Smooth muscle cell (in vitro differentiated cells): ENCODE measurements around the gene SNX33. TPM values are rescaled to one million over a fixed set of nuclear protein-coding genes. Genes with fewer than 3 reads are reported as not detected.
"Not testable (repeated sequence)": the region's sequence is repeated elsewhere in the genome, so short reads cannot be mapped to it uniquely, and the experiment has no call there.

ENCODE experiments used
- DNase-seq: peaks from one replicate; lab custom pipeline; 2025; ENCODE audit not compliant: unreplicated experiment; lab: John Stamatoyannopoulos, UW
- H2AFZ ChIP-seq: fragments of 200-600 bp; sonication (generic); 2 replicates; pipeline ENCODE4 v1.6.0; 2016; ENCODE audit warnings: antibody characterized with exemption, low read depth, mild to moderate bottlenecking
- H3F3A ChIP-seq: fragments of 200-600 bp; sonication (generic); 2 replicates; pipeline ENCODE4 v1.6.0; 2017; ENCODE audit warnings: antibody characterized with exemption, low read depth
- H3K27ac ChIP-seq: fragments of 200-600 bp; sonication (generic); 2 replicates; pipeline ENCODE4 v1.5.1; 2016; ENCODE audit warnings: low read depth, mild to moderate bottlenecking
- H3K27me3 ChIP-seq: fragments of 200-600 bp; sonication (generic); 2 replicates; pipeline ENCODE4 v1.6.1; 2016; ENCODE audit warnings: low read depth, mild to moderate bottlenecking
- H3K36me3 ChIP-seq: fragments of 200-600 bp; sonication (generic); 2 replicates; pipeline ENCODE4 v1.5.1; 2016; ENCODE audit warnings: low read depth
- H3K4me1 ChIP-seq: fragments of 200-600 bp; sonication (generic); 2 replicates; pipeline ENCODE4 v1.5.1; 2016; ENCODE audit warnings: low read depth
- H3K4me2 ChIP-seq: fragments of 200-600 bp; sonication (generic); 2 replicates; pipeline ENCODE4 v1.6.0; 2016; ENCODE audit warnings: mild to moderate bottlenecking
- H3K4me3 ChIP-seq: fragments of 200-600 bp; sonication (generic); 2 replicates; pipeline ENCODE4 v1.5.1; 2016; ENCODE audit warnings: mild to moderate bottlenecking
- H3K79me2 ChIP-seq: fragments of 200-600 bp; sonication (generic); 2 replicates; pipeline ENCODE4 v1.6.0; 2016; ENCODE audit warnings: low read depth, mild to moderate bottlenecking
- H3K9ac ChIP-seq: fragments of 200-600 bp; sonication (generic); 2 replicates; pipeline ENCODE4 v1.6.0; 2016; ENCODE audit warnings: low read depth
- H3K9me3 ChIP-seq: fragments of 200-600 bp; sonication (generic); replicated peaks from 2 replicates; pipeline ENCODE4 v1.5.1; 2016; ENCODE audit warnings: low read depth
- H4K20me1 ChIP-seq: fragments of 200-600 bp; sonication (generic); 2 replicates; pipeline ENCODE4 v1.6.0; 2016; ENCODE audit warnings: low read depth
- CTCF ChIP-seq: fragments of 200-600 bp; sonication (generic); IDR thresholded peaks from 2 replicates; pipeline ENCODE4 v1.5.1; 2017; ENCODE audit warnings: borderline replicate concordance, mild to moderate bottlenecking, antibody characterized with exemption; ENCODE audit not compliant: insufficient read depth, poor library complexity, severe bottlenecking
- WGBS: methylation state at CpG from one replicate; pipeline ENCODE4 v1.1.7; 2016; ENCODE audit warnings: low lambda C conversion rate; 5-methylcytosine and 5-hydroxymethylcytosine counted together
- polyA plus RNA-seq: library from polyadenylated mRNA; unstranded; fragments of >200 nt; fragmentation: Nextera tagmentation; extraction: Ambion mirVana; gene quantifications from 2 replicates; pipeline ENCODE4 v1.2.1, GENCODE V29; 2016
- total RNA-seq: library from RNA; depleted of rRNA; stranded (reverse); fragments of >200 nt; gene quantifications from 2 replicates; pipeline ENCODE4 v1.2.3, GENCODE V29; 2014

SNX33 gene
- total and polyA plus RNA-seq, 2 experiments from 2014 or later: 13.6 to 14.2 TPM

DNA sequence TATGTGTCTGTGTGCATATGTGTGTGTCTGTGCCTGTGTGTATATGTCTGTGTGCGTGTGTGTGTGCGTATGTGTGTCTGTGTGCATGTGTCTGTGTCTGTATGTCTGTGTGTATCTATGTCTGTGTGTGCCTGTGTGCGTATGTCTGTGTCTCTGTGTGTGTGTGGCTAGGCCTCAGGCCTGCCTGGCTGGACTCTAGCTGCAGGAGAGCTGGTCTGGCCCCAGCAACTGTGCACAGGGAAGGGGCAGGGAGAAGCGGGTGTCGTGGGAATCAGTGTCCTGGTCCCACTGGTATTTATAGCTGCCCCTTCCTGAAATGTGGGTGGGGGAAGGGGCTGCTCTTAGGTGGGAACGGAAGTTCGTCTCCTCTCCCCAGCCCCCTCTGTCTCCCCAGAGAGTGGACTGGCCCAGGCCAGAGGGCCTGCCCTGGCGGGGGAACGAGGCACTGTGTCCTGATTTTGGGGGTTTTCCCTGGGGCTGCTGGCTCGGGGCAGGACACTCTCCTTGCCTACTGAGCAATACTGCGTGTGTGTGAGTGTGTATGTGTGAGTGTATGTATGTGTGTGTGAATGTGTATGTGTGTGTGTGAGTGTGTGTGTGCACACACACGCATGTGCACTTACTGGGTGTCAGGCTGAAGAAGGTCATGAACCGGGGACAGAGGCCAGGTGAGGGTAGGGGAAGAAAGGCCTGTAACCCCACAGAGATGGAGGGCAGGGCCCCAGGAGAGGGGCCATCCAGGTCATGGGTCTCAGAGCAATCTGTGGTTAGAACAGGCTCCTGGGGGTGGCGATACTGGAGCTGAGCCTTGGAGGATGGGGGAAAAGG is 58.4 kb downstream of the SNX33 start:
- Histone ChIP-seq H4K20me1 (no peaks in the 10 kb centered on the region), H2AFZ (no peak overlapping the region), H3F3A (no peaks in the 10 kb centered on the region), H3K4me1 (no peaks in the 10 kb centered on the region), H3K27ac (peak overlapping the region; percentile 35), H3K9ac (no peak overlapping the region), H3K79me2 (no peaks in the 10 kb centered on the region), H3K27me3 (no peaks in the 10 kb centered on the region), H3K4me3 (no peak overlapping the region), H3K4me2 (no peak overlapping the region), H3K36me3 (no peaks in the 10 kb centered on the region), H3K9me3 (no peaks in the 10 kb centered on the region)
- WGBS: 80% methylated on average over 14 of the region's 14 CpGs
- TF ChIP-seq CTCF: no peak
- no peak for DNase-seq

DNA sequence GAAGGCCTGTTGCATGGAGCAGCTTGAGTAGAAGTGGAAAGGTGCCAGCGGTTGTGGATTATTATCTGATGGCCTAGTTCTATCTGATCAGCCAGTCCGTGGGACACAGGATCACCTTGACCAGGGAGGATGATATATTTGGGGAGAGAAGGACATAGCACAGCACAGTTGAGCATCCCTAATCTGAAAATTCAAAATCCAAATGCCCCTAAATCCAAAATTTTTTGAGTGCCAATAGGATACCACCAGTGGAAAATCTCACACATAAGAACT is 58.9 kb downstream of the SNX33 start:
- Histone ChIP-seq H3K27me3 (no peaks in the 10 kb centered on the region), H3K36me3 (no peaks in the 10 kb centered on the region), H3K4me3 (no peak overlapping the region), H4K20me1 (no peaks in the 10 kb centered on the region), H3K4me2 (no peak overlapping the region), H2AFZ (no peak overlapping the region), H3K9me3 (no peaks in the 10 kb centered on the region), H3F3A (no peaks in the 10 kb centered on the region), H3K79me2 (no peaks in the 10 kb centered on the region), H3K27ac (peak overlapping the region; percentile 35), H3K9ac (no peak overlapping the region), H3K4me1 (no peaks in the 10 kb centered on the region)
- WGBS: 93% methylated on average over 2 of the region's 2 CpGs
- no peak for DNase-seq
- no peak for TF ChIP-seq CTCF

- not testable (repeated sequence) for DNase-seq, H3K4me1 ChIP-seq, H2AFZ ChIP-seq, H3K4me2 ChIP-seq, H3F3A ChIP-seq, H3K27me3 ChIP-seq, H3K9ac ChIP-seq, H3K79me2 ChIP-seq, H3K9me3 ChIP-seq, H3K36me3 ChIP-seq, H4K20me1 ChIP-seq, H3K27ac ChIP-seq, H3K4me3 ChIP-seq
- WGBS: 89% methylated on average over 7 of the region's 15 CpGs
These were observed 61.7 kb downstream of the SNX33 start for GRCh38 chr15:75709458-75709857.

GRCh38 chr15:75710874-75711273 is 63.2 kb downstream of the SNX33 start:
- not testable (repeated sequence) for H3K27ac ChIP-seq, H3F3A ChIP-seq

DNA sequence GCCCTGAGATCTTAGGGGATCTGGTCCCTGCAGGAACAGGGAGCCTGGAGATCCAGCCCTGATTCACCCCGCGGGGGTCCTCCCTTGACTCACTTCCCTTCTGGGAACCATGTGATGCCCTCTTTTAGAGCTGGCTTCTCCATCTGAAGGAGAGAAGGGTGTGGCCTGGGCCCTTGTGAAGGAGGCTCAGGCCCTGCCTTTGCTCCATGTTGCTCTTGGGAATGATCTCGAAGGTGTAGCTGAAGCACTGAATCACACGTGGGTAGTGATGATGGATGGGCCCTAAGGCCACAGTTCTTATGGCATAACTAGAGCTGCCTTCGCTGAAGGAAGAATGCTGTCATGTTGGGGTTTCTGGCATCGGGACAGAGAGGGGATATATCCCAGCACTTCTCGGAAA is 63.8 kb downstream of the SNX33 start:
- not testable (repeated sequence) for H3K79me2 ChIP-seq

More at GRCh38 chr15:75710874-75711273, 63.2 kb downstream of the SNX33 start:
- H3K79me2 ChIP-seq, H4K20me1 ChIP-seq, H3K4me2 ChIP-seq, H3K4me1 ChIP-seq, H3K4me3 ChIP-seq, H2AFZ ChIP-seq, H3K9ac ChIP-seq, DNase-seq, H3K9me3 ChIP-seq, H3K36me3 ChIP-seq, H3K27me3 ChIP-seq: not testable (repeated sequence)
- 43% methylated on average over 5 of the region's 5 CpGs for WGBS

More for the DNA sequence above, 63.8 kb downstream of the SNX33 start:
- not testable (repeated sequence) for H3F3A ChIP-seq, H3K4me3 ChIP-seq, DNase-seq, H3K27me3 ChIP-seq, H3K9me3 ChIP-seq, H3K27ac ChIP-seq, H3K36me3 ChIP-seq, H3K4me1 ChIP-seq, H4K20me1 ChIP-seq, H2AFZ ChIP-seq, H3K9ac ChIP-seq
- 18% methylated on average over 5 of the region's 7 CpGs for WGBS
- peak overlapping the region; percentile 86 for H3K4me2 ChIP-seq

Other genes with a start within 250 kb of the SNX33 start
- gene SIN3A, start 196.2 kb upstream of the SNX33 start, total RNA-seq: 25.5 and 40.7 TPM in 2 replicates
- gene SIN3A, start 196.2 kb upstream of the SNX33 start, polyA plus RNA-seq: 12.0 and 12.2 TPM in 2 replicates
- gene PTPN9, start 68.6 kb upstream of the SNX33 start, total RNA-seq: 20.3 and 24.2 TPM in 2 replicates
- gene PTPN9, start 68.6 kb upstream of the SNX33 start, polyA plus RNA-seq: 21.6 and 23.4 TPM in 2 replicates
- gene SNUPN, start 22.2 kb upstream of the SNX33 start, total RNA-seq: 15.2 and 20.7 TPM in 2 replicates
- gene SNUPN, start 22.2 kb upstream of the SNX33 start, polyA plus RNA-seq: 24.0 and 26.7 TPM in 2 replicates
- gene IMP3, start 7.7 kb upstream of the SNX33 start, total RNA-seq: 54.1 and 55.6 TPM in 2 replicates
- 56.7 and 57.5 TPM in 2 replicates for gene IMP3, start 7.7 kb upstream of the SNX33 start, polyA plus RNA-seq
- gene CSPG4, start 64.9 kb downstream of the SNX33 start, total RNA-seq: 31.1 and 35.3 TPM in 2 replicates
- gene CSPG4, start 64.9 kb downstream of the SNX33 start, polyA plus RNA-seq: 46.6 and 54.9 TPM in 2 replicates
- 44.7 and 65.1 TPM in 2 replicates for gene UBE2Q2, start 195.5 kb downstream of the SNX33 start, total RNA-seq
- gene UBE2Q2, start 195.5 kb downstream of the SNX33 start, polyA plus RNA-seq: 32.6 and 32.8 TPM in 2 replicates